HL-60 (cell line): Measurements from ENCODE around the gene GAK.

Experiments
- POLR2AphosphoS5 ChIP-seq: IDR thresholded peaks from 2 replicates; pipeline ENCODE4 v1.6.1; 2012; ENCODE audit warnings: low read depth
- SPI1 ChIP-seq: IDR thresholded peaks from 2 replicates; pipeline ENCODE4 v1.6.1; 2012; ENCODE audit warnings: low read depth, mild to moderate bottlenecking, borderline replicate concordance
- TF ChIP-seq, protein P1 (sequence below): IDR thresholded peaks from one replicate; pipeline ENCODE4 v1.5.1; 2011; ENCODE audit warnings: low read length, control low read depth, inconsistent platforms; ENCODE audit not compliant: insufficient read depth
- TF ChIP-seq, protein P2 (sequence below): IDR thresholded peaks from 2 replicates; pipeline ENCODE4 v1.6.1; 2012; ENCODE audit warnings: low read depth; ENCODE audit not compliant: insufficient replicate concordance

DNA sequence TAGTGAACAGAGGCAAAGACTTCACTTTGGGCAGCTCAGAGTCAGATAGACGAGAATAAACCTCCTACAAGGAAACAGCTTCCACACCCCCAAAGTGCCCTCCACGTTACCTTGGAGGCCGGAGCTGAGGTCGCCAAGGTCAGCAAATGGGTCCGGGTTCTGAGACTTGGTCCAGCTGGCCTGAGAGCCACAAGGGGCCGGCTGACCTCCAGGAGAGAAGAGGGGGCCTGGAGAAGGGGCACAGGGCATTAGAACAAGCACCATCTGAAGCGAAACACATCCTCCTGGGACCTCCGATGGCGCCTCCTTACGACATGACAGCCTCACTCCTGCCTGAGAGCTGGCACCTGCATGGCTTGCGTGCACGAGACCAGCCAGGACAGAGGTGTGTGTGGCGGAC lies 72.6 kb downstream of the GAK start:
- TF ChIP-seq, protein P1, sequence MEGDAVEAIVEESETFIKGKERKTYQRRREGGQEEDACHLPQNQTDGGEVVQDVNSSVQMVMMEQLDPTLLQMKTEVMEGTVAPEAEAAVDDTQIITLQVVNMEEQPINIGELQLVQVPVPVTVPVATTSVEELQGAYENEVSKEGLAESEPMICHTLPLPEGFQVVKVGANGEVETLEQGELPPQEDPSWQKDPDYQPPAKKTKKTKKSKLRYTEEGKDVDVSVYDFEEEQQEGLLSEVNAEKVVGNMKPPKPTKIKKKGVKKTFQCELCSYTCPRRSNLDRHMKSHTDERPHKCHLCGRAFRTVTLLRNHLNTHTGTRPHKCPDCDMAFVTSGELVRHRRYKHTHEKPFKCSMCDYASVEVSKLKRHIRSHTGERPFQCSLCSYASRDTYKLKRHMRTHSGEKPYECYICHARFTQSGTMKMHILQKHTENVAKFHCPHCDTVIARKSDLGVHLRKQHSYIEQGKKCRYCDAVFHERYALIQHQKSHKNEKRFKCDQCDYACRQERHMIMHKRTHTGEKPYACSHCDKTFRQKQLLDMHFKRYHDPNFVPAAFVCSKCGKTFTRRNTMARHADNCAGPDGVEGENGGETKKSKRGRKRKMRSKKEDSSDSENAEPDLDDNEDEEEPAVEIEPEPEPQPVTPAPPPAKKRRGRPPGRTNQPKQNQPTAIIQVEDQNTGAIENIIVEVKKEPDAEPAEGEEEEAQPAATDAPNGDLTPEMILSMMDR = no peak
- no peak for TF ChIP-seq SPI1
- no peak for TF ChIP-seq POLR2AphosphoS5
- TF ChIP-seq, protein P2, sequence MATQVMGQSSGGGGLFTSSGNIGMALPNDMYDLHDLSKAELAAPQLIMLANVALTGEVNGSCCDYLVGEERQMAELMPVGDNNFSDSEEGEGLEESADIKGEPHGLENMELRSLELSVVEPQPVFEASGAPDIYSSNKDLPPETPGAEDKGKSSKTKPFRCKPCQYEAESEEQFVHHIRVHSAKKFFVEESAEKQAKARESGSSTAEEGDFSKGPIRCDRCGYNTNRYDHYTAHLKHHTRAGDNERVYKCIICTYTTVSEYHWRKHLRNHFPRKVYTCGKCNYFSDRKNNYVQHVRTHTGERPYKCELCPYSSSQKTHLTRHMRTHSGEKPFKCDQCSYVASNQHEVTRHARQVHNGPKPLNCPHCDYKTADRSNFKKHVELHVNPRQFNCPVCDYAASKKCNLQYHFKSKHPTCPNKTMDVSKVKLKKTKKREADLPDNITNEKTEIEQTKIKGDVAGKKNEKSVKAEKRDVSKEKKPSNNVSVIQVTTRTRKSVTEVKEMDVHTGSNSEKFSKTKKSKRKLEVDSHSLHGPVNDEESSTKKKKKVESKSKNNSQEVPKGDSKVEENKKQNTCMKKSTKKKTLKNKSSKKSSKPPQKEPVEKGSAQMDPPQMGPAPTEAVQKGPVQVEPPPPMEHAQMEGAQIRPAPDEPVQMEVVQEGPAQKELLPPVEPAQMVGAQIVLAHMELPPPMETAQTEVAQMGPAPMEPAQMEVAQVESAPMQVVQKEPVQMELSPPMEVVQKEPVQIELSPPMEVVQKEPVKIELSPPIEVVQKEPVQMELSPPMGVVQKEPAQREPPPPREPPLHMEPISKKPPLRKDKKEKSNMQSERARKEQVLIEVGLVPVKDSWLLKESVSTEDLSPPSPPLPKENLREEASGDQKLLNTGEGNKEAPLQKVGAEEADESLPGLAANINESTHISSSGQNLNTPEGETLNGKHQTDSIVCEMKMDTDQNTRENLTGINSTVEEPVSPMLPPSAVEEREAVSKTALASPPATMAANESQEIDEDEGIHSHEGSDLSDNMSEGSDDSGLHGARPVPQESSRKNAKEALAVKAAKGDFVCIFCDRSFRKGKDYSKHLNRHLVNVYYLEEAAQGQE = no peak
